ENCODE measurements around the gene ZBTB7C.

ZBTB7C gene

GRCh38 chr18:48135436-48135966 lies 273.7 kb downstream of the ZBTB7C start:
- ChIA-PET POLR2A (no interaction called here), CTCF (interaction anchor here (1.0 kb wide), 1 partner anchor 116 kb away, joined by 3 read pairs; no protein-coding TSS in a partner anchor)
- DNase-seq (ENCODE audit: extremely low spot score), result no peak
- TF ChIP-seq HDGF (IDR thresholded peaks at IDR 0.05; ENCODE audit: borderline replicate concordance), result no peak
- no peak for TF ChIP-seq ARNT (IDR thresholded peaks at IDR 0.05)
- no peak for TF ChIP-seq BHLHE40 (IDR thresholded peaks at IDR 0.05; ENCODE audit: borderline replicate concordance)
- TF ChIP-seq CTBP1 (IDR thresholded peaks at IDR 0.05; ENCODE audit: borderline replicate concordance), result no peak
- no peak for TF ChIP-seq ELF4 (IDR thresholded peaks at IDR 0.05)
- TF ChIP-seq L3MBTL2 (conservative IDR thresholded peaks at IDR 0.05), result no peak

- ChIA-PET POLR2A (no interaction called here), CTCF (no interaction called here)
- TF ChIP-seq LEF1 (IDR thresholded peaks at IDR 0.05; ENCODE audit: borderline replicate concordance) (no peak), PKNOX1 (IDR thresholded peaks at IDR 0.05) (no peak), CTBP1 (IDR thresholded peaks at IDR 0.05; ENCODE audit: borderline replicate concordance) (no peak), TARDBP (IDR thresholded peaks at IDR 0.05) (no peak), ZNF384 (IDR thresholded peaks at IDR 0.05) (no peak), ARNT (IDR thresholded peaks at IDR 0.05) (no peak), BHLHE40 (IDR thresholded peaks at IDR 0.05; ENCODE audit: borderline replicate concordance) (no peak), FOXA1 (IDR thresholded peaks at IDR 0.05) (no peak), ELF4 (IDR thresholded peaks at IDR 0.05) (no peak), SP1 (IDR thresholded peaks at IDR 0.05) (no peak)
- no peak for DNase-seq (ENCODE audit: extremely low spot score)
Measured at GRCh38 chr18:48134609-48135008, 274.6 kb downstream of the ZBTB7C start.

GRCh38 chr18:48133671-48134251 lies 275.4 kb downstream of the ZBTB7C start:
- POLR2A ChIA-PET, result no interaction called here
- CTCF ChIA-PET, result no interaction called here
- TF ChIP-seq ELF4 (IDR thresholded peaks at IDR 0.05), result no peak
- TF ChIP-seq ZNF384 (IDR thresholded peaks at IDR 0.05), result peak; percentile 53; the same call in 1 of the 2 replicates
- TF ChIP-seq BHLHE40 (IDR thresholded peaks at IDR 0.05; ENCODE audit: borderline replicate concordance), result no peak
- no peak for DNase-seq (ENCODE audit: extremely low spot score)

- POLR2A ChIA-PET, result no interaction called here
- TF ChIP-seq L3MBTL2 (conservative IDR thresholded peaks at IDR 0.05) (no peak), ARNT (IDR thresholded peaks at IDR 0.05) (no peak), BHLHE40 (IDR thresholded peaks at IDR 0.05; ENCODE audit: borderline replicate concordance) (no peak)
- CTCF ChIA-PET, result no interaction called here
- DNase-seq (ENCODE audit: extremely low spot score), result no peak
Measured at GRCh38 chr18:48132797-48133655, 276.2 kb downstream of the ZBTB7C start.

- no peak for DNase-seq (ENCODE audit: extremely low spot score)
- TF ChIP-seq FOXK2 (IDR thresholded peaks at IDR 0.05) (no peak), FOXA1 (IDR thresholded peaks at IDR 0.05) (no peak), L3MBTL2 (conservative IDR thresholded peaks at IDR 0.05) (no peak), PKNOX1 (IDR thresholded peaks at IDR 0.05) (no peak), TARDBP (IDR thresholded peaks at IDR 0.05) (no peak), LEF1 (IDR thresholded peaks at IDR 0.05; ENCODE audit: borderline replicate concordance) (no peak), ZNF384 (IDR thresholded peaks at IDR 0.05) (no peak), HDGF (IDR thresholded peaks at IDR 0.05; ENCODE audit: borderline replicate concordance) (no peak), BHLHE40 (IDR thresholded peaks at IDR 0.05; ENCODE audit: borderline replicate concordance) (no peak), SP1 (IDR thresholded peaks at IDR 0.05) (no peak), SUZ12 (IDR thresholded peaks at IDR 0.05) (no peak), ARNT (IDR thresholded peaks at IDR 0.05) (no peak), NFRKB (IDR thresholded peaks at IDR 0.05) (no peak)
- POLR2A ChIA-PET, result no interaction called here
- CTCF ChIA-PET, result no interaction called here
Measured at GRCh38 chr18:48131042-48131441, 278.1 kb downstream of the ZBTB7C start.

- no peak for DNase-seq (ENCODE audit: extremely low spot score)
- ChIA-PET CTCF (interaction anchor here (0.9 kb wide), 1 partner anchor 99 kb away, joined by 3 read pairs; no protein-coding TSS in a partner anchor), POLR2A (no interaction called here)
- no peak for TF ChIP-seq FOXA1 (IDR thresholded peaks at IDR 0.05)
- TF ChIP-seq L3MBTL2 (conservative IDR thresholded peaks at IDR 0.05), result no peak
- no peak for TF ChIP-seq ELF4 (IDR thresholded peaks at IDR 0.05)
- TF ChIP-seq ARNT (IDR thresholded peaks at IDR 0.05), result no peak
- no peak for TF ChIP-seq HDGF (IDR thresholded peaks at IDR 0.05; ENCODE audit: borderline replicate concordance)
- TF ChIP-seq FOXK2 (IDR thresholded peaks at IDR 0.05), result no peak
- no peak for TF ChIP-seq FOXM1 (IDR thresholded peaks at IDR 0.05; ENCODE audit: borderline replicate concordance)
- TF ChIP-seq LEF1 (IDR thresholded peaks at IDR 0.05; ENCODE audit: borderline replicate concordance), result no peak
- TF ChIP-seq TARDBP (IDR thresholded peaks at IDR 0.05), result no peak
- TF ChIP-seq ZNF384 (IDR thresholded peaks at IDR 0.05), result no peak
- no peak for TF ChIP-seq SP1 (IDR thresholded peaks at IDR 0.05)
- no peak for TF ChIP-seq PKNOX1 (IDR thresholded peaks at IDR 0.05)
Measured at GRCh38 chr18:48129621-48130082, 279.5 kb downstream of the ZBTB7C start.
